ENCODE data around the gene RYR3.

DNA sequence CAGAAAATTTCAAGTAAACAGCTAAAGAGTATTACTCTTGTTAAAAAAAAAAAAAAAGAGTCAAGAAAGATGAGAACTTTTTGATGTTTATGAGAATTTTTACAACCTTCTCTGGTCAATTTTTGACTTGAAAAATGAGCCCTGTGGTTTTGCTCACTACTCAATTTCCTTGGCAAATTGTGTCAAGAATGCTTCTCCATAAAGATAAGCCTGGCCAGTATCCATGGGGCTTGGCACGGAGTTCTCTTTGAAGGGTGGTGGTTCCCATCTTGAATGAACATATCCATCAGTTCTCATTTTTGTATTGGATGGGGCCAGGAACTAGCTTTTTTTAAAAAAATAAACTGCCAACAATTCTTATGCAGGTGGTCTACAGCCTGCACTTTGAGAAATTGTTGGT, 179.9 kb downstream of the RYR3 start:
- no peak for TF ChIP-seq CTCF (IDR thresholded peaks at IDR 0.05)
- no peak for TF ChIP-seq POLR2A (IDR thresholded peaks at IDR 0.05; ENCODE audit: low read depth)
- TF ChIP-seq POLR2AphosphoS5 (IDR thresholded peaks at IDR 0.05), result no peak

Measured in esophagus muscularis mucosa (tissue), 3 donors.